HG02610 (cell line): ENCODE results near the gene CYSLTR2.

Experiments
- ATAC-seq: cut with Tn5 transposase; IDR thresholded peaks from one replicate; pipeline ENCODE4 v1.9.1; 2021; ENCODE audit warnings: mild to moderate bottlenecking, moderate library complexity; ENCODE audit not compliant: unreplicated experiment

CYSLTR2 gene

DNA sequence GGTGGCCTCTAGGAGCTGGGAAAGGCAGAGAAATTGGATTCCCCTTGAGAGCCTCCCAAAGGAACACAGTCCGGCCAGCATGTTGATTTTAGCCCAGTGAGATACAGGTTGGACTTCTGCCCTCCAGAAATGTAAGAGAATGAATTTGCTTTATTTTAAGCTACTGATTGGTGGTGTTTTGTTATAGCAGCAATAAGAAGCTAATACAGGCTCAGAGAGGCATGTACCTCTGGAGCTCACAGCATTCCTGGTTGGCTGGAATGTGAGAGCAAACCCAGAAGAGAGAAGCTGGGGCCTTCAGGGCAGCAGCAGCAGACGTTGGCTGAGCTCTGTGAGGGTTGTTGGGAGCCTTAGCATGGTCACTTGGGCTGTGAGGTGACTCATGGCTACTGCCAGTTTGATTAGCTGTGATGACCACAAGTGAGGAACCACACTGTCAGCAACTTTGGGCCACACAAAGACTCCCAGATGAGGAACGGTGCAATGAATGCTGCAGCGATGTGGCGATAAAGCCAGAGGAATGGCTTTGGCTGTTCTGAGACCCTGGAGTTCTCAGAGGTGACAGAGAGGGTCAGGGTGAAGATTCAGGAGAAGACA is 80.1 kb downstream of the CYSLTR2 start:
- ATAC-seq, result no peak

DNA sequence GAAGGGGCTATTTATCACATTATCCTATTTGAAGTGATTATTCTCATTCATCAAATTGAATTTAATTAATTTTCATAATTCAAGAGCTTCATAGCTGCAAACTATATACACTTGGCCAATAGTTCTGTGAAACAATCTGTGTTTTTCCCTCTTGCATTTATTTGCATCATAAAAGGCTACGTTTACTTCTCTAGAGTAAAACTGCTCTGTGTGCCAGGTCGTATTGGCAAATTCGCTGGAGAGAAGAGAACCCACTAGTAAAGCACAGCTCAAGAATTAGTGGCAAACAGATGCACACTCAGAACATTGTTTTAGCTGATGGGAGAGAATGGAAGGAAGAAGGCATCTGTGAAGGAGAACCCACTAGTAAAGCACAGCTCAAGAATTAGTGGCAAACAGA is 81.8 kb downstream of the CYSLTR2 start:
- ATAC-seq, result no peak

DNA sequence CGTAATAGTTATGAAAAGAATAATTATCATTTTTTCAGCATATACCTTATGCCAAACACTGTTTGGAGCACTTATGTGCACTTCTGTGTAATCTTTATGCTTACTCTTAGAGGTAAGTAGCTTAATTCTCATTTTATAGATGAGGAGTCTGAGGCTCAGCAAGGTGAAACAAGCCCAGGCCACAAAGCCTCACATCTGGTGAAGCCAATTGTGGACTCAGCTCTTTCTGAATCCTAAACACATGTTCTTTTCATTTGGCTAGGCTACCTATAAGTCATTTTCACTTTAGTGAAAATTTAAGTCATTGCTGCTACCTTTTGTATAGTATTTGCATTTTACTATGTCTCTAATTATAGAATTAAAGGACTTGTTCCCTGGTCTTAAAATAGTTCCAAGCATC is 84.0 kb downstream of the CYSLTR2 start:
- no peak for ATAC-seq

DNA sequence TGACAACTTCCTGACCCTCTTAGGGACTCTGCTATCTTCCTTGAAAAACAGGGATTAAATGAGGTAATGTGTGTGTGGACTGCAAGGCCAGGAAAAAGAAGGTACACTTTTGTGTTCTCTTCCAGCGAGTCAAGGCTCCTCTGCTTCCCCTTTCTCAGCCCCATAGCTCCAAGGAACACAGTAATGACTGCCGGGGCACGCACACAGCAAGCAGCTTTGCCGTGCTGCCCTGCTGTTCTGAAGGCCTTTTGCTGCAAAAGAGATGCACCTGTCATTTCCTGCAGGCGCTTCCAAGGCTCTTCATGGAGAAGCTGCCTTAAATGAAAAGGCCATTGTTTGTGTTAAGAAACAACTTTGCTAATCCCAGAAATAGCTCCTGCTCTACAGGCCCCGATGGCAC is 84.6 kb downstream of the CYSLTR2 start:
- ATAC-seq, result no peak

DNA sequence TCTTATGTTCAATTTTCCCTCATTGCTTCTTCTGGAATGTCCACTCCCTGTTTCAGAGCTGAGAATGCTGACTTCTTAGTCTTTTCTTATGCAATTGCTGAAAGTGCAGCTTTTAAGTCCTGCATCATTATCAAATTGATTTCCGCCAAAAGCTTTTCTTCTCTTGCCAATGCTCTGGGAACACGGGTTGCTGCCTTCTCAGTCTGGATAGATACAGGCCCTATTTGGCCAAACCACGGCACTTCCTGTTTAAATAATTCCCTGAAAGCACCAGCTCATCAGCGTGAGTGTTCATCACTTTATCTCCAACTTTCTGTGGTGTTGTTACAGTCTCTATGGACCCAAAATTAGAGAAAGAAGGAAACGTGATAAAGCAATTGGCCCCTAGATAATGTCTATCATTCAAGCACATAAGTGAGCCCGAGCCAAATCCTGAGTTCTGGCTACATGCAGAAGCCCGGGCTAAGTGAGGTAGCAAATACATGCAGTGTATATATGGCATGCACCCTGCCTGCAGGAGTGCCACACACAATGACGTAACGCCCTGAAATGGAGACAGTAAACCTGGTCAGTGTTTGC is 85.7 kb downstream of the CYSLTR2 start:
- no peak for ATAC-seq

DNA sequence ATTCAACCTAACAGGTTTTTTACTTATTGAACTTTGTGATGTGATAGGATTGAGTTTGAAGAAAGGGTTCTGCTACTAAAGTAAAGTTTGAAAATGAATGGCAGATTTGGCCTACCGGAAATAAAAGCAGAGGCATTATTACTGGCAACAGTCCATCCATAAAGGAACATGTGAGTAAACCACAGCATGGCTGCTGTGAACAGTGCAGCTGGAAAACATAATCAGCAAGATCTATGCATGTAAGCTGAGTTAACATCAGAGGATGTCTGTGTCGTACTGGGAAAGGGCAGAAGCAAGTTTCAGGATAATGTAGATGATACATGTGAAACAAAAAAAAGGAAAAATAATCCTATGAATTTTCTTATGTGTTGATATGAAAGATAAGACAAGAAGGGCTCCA is 87.6 kb downstream of the CYSLTR2 start:
- ATAC-seq, result no peak

DNA sequence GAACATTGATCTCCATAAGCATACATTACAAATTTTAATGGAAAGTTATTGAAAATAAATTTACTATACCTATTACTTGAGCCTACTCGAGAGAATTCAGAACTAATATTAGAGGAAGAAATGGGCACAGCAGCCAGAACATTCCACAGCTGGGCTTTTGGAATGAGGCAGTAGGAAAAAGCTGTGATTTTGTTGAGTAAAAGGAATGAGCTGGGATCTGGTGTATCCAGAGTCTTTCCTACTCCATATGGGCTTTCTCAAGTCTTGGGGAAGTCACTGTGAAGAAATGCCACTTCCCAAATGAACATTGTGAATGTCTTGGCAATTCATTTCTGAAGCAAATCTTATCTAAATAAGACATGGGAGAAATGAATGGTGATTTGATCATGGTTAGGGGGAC is 93.1 kb downstream of the CYSLTR2 start:
- no peak for ATAC-seq

DNA sequence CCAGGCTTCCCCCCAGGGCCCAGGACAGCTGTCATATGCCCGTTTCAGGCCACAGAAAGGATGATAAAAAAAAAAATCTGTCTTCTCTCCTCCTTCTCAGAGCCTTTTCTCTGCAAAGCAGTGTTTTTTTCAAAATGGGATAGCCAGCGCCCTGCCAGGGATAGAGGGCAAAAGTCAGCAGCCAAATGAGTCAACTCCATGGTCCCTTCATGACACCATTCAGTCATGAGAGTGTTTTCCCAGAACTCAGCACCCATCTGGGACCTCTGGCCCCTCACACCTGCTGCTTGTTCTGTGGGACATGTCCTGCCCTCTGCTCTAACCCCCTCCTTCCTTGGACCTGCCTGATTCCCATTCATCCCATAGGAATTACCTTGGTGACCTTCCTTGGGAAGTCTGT is 95.0 kb downstream of the CYSLTR2 start:
- ATAC-seq, result no peak

DNA sequence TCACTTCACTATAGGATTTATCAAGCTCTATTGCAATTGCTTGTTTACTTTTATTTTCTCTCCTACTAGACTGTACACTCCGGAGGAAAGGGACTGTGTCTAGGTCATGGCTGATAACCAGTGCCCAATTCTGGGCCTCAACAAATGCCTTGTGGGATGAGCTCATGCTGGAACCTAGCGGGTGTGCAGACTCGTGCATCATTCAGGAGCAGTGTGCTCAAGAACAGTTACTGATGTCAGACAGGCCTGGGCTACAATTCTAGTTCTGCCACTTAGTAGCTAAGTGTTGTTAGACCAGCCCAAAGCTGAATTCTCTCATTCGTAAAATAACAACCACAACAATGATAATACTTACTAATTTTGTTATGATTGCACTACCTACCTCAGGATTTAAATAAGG is 95.4 kb downstream of the CYSLTR2 start:
- ATAC-seq, result peak; percentile 19

DNA sequence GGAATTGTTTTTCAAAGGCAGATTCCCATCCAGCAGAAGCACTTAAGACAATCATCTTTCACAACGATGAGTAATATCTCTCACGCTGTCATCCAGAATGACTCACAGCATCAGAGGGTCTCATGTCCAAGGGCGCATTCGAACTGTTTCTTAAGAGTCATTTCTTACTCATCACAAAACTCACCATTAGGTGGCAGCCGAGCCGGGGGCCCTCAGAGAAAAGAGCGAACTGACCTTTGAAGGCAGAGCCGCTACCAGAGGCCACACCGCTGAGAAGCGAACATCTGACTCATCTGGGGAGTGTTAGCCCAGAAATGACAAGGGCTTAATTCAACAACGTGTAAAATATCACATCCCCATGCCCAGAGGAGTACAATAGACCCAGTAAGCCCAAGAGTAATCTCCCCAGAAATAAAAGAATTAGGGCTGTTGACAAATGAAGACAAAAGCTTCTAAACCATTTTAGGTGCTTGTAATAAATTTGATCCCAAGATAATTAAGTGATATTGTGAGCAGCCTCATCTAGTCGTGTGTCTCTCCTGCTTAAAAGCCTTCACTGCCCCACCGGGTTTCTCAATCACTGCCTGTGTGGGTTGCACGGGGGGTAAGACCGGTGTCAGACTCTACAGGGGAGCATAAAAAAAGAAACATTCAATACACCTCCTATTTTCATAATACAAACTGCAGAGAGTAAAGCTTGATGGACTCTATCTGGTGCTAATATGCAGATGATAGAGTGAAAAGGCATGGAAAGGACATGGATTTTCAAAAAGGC is 96.2 kb downstream of the CYSLTR2 start:
- ATAC-seq, result peak; percentile 94

DNA sequence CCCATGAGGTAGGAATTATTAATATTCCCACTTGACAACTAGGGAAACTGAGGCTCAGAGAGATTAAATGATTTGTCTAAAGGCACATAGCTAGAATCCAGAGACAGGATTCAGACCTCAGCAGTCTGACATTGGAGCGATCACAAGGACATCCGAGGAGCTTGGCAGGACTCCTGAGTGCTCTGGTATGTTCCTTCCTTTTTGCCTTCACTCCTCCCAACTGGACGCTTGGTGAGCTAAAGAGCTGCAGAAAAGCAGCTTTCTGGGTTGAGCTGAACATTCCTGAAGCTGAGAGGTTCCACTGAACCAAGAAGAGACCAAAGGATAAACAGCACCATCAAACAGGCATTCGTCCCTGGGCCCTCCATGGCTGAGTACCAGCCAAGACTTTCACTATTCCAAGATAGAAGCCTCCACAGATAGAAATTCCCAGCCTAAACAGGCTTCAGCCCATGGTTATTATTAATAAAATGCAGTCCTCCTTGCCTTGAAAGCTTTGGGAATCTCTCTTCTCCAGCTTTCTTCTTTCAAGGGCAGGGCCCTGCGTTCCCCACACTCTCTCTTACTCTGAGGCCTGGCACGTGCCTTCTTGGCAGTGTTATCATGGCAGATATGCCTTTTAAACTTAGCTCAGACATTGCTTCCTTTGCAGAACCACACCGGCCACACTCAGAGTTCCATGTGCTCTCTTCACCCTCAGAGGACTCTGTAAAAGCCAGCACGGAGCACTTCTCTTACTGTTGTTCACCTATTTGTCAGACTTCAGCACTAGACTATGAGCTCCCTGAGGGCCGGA is 97.1 kb downstream of the CYSLTR2 start:
- no peak for ATAC-seq

DNA sequence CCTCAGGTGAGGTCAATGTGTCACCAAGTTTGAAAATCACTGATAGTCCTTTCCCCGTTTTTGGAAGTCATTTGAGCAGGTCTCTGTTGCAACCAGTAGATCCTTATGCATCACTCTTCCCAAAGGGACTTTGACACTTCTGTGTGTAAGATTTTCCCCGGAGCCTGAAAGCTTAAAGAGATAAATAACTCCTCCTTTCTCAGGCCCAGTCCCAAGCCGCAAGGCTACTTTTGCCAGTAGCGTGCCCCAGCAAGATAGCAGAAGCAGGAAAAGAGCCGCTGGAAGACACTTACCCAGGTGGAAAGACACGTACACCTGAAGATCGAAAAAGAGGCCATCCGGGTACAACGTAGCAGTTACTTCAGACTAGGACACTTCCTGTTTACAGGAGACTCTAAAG is 106.9 kb downstream of the CYSLTR2 start:
- no peak for ATAC-seq
